ENCODE measurements around the gene HEXA.

The HEXA gene

GRCh38 chr15:72318408-72318942 lies 57.3 kb downstream of the HEXA start:
- peak; percentile 36 for DNase-seq

GRCh38 chr15:72315706-72316370 lies 60.0 kb downstream of the HEXA start:
- DNase-seq, result peak; percentile 48

GRCh38 chr15:72313881-72314280 lies 61.9 kb downstream of the HEXA start:
- peak; percentile 21 for DNase-seq

DNA sequence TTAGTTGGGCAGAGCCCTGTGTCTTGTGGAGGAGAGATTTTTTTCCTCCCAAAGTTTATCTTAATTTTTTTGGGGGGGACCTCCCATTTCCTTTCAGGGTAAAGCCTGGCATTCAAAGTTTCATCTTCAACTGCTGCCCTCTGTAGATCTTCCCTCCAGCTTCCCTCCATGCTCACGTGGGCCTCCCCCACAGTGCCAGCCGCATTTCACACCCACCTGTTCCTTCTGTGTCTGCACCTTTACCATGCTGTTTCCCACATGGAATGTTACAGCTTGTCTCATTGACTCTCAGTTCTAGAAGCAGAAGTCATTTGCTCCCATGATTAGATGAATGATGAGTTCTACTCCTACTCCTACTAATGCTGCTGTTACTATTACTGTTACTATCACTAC lies 62.4 kb downstream of the HEXA start:
- DNase-seq, result no peak

DNA sequence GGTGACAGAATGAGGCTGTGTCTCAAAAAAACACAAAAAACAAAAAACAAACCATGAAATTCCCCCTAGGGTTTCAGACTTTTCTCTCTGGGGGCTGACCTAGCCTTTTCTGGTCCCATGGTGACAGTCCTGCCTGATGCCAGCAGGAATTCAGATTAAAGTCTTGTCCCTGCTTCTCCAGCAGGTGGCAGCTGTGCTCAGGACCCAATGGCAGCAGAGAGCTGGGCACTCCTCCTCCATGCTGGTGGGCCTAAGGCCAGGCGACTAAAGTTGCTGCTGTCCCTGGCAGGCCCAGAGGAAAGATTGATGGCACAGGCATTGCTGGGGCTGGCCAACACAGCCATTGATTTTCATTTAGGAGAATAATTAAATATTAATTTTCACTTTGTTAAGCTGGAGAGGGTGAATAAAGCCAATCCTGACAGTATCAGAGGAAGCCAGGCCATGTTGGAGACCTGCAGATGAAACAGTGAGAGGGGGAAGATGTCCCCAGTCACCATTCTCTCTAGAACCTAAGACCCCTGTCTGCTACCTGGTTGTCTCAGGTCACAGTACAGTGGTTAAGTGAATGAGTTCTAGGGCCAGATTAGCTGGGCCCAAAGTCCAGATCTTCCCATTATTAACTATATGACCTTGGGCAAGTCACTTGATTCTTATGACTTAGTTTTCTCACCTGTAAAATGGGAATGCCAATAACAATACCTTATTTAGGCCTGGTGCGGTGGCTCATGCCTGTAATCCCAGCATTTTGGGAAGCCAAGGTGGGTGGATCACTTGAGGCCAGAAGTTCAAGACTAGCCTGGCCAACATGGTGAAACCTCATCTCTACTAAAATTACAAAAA lies 63.0 kb downstream of the HEXA start:
- DNase-seq, result peak; percentile 84

GRCh38 chr15:72307026-72307425 lies 68.8 kb downstream of the HEXA start:
- no peak for DNase-seq

DNA sequence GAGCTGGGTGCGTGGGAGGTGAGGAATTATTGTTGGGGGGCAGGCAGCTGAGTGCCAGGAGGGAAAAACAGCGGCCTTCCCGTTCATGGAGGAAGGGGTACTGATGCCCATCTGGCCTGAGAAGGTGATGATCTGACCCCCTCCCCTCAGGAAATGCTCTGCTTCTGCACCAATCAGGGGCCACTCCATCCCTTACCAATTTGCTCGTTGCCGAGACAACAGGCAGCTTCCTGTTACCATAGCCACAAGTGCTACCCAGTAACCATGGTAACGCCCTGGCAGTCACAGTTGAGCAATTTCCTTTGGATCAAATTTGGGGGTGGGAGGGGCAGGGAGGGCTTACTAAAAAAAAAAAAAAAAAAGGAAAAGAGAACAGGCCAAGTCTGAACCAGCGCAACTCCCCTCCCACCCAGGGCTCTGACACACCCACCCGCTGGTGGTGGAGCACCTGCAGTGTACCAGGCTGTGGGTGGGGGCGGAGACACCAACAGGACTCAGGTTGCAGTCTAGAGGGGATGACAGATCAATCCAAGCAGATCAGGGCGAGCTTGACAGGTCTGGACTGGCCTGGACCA lies 69.5 kb downstream of the HEXA start:
- peak; percentile 76 for DNase-seq

DNA sequence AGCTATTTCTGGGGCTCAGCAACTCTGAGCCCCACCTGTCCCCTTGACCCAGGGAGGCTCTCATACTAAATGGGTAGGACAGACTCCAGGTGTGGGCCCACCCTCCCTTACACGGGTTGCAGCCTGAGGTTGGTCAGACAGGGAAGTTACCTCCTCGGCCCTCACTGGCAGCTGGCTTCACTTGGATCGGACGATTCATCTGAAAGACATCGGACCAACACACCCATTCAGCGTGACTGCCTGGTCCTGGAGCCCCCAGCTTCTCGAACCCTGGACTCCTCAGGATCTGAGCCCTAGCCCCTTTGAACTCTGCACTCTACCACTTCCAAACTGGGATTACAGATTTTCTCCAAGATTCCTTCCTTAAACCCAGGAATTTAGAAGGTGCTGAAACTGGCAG lies 71.2 kb downstream of the HEXA start:
- no peak for DNase-seq

DNA sequence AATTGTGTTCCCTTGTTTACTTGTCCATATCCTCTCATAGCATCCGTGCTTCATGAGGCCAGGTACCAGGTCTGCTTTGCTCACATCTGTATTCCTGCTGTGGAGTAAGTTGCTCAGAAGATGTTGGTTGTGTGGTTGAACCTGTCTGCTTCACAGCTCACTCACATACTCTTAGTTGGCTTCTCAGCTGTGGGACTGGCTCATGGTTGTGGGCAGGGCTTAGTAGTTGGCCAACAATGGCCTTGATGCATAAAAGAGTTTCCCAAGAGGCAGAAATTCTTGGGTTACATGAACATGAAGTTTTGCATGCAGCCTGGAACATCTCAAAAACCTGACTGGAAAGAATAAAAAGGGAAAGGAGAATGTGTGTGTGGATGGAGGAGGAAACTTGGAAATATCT lies 72.9 kb downstream of the HEXA start:
- DNase-seq, result peak; percentile 17

All from activated effector memory CD4-positive, alpha-beta T cell treated with anti-CD3 and anti-CD28 coated beads, Interleukin-2, amount 50 U/mL, for 16 hours (primary cell).